Epithelial cell of esophagus (primary cell): Measurements from ENCODE around the gene LRMDA.

Source experiments
- DNase-seq: peaks from one replicate; pipeline ENCODE4 v3.0.0; 2010; ENCODE audit warnings: low read depth
- H3K4me3 ChIP-seq: 2 replicates; pipeline ENCODE4 v1.5.1; 2011; ENCODE audit warnings: mild to moderate bottlenecking, low read length, control low read depth
- CTCF ChIP-seq: IDR thresholded peaks from 2 replicates; pipeline ENCODE4 v1.5.1; 2011; ENCODE audit warnings: low read depth, mild to moderate bottlenecking, low read length, control low read depth, inconsistent platforms; ENCODE audit not compliant: insufficient read depth; ENCODE audit errors: missing control alignments

Gene LRMDA

GRCh38 chr10:75505840-75506506 lies 74.5 kb downstream of the LRMDA start:
- no peak for DNase-seq
- no peak overlapping the region for H3K4me3 ChIP-seq
- no peak for TF ChIP-seq CTCF

- DNase-seq = no peak
- no peak overlapping the region for H3K4me3 ChIP-seq
- no peak for TF ChIP-seq CTCF
Observed at GRCh38 chr10:75506930-75507329, 75.5 kb downstream of the LRMDA start.

GRCh38 chr10:75507469-75507868 lies 76.0 kb downstream of the LRMDA start:
- no peak for TF ChIP-seq CTCF

GRCh38 chr10:75508239-75508813 lies 76.9 kb downstream of the LRMDA start:
- DNase-seq = peak; percentile 73
- no peak overlapping the region for H3K4me3 ChIP-seq
- TF ChIP-seq CTCF = no peak

More at GRCh38 chr10:75507469-75507868, 76.0 kb downstream of the LRMDA start:
- DNase-seq = no peak
- no peak overlapping the region for H3K4me3 ChIP-seq

- no peak for DNase-seq
- no peak for TF ChIP-seq CTCF
- H3K4me3 ChIP-seq = no peak overlapping the region
Observed at GRCh38 chr10:75508814-75509306, 77.4 kb downstream of the LRMDA start.

- TF ChIP-seq CTCF = no peak
- H3K4me3 ChIP-seq = no peak overlapping the region
- no peak for DNase-seq
Observed at GRCh38 chr10:75509706-75510105, 78.3 kb downstream of the LRMDA start.

- no peak for TF ChIP-seq CTCF
- no peak for DNase-seq
- H3K4me3 ChIP-seq = no peak overlapping the region
Observed at GRCh38 chr10:75511011-75511410, 79.6 kb downstream of the LRMDA start.
